ENCODE data around the gene ZBTB32. TPM values are rescaled to one million over a fixed set of nuclear protein-coding genes. Genes with fewer than 3 reads are reported as not detected.

ZBTB32 gene
- total RNA-seq, 1 donor from 2014 or later, result not detected

GRCh38 chr19:35663981-35664380 lies 40.4 kb upstream of the ZBTB32 start:
- Mint-ChIP-seq H3K9me3 (ENCODE audit: low read depth) (no peaks in the 10 kb centered on the region), H3K36me3 (ENCODE audit: low read depth) (peaks cover 14% of the 10 kb centered on the region), H3K4me3 (ENCODE audit: unreplicated experiment) (no peak overlapping the region), H3K27me3 (ENCODE audit: low read depth) (peaks cover 1% of the 10 kb centered on the region), H3K27ac (ENCODE audit: unreplicated experiment) (no peak overlapping the region), H3K4me1 (ENCODE audit: low read depth) (no peaks in the 10 kb centered on the region)
- TF ChIP-seq, protein P1, sequence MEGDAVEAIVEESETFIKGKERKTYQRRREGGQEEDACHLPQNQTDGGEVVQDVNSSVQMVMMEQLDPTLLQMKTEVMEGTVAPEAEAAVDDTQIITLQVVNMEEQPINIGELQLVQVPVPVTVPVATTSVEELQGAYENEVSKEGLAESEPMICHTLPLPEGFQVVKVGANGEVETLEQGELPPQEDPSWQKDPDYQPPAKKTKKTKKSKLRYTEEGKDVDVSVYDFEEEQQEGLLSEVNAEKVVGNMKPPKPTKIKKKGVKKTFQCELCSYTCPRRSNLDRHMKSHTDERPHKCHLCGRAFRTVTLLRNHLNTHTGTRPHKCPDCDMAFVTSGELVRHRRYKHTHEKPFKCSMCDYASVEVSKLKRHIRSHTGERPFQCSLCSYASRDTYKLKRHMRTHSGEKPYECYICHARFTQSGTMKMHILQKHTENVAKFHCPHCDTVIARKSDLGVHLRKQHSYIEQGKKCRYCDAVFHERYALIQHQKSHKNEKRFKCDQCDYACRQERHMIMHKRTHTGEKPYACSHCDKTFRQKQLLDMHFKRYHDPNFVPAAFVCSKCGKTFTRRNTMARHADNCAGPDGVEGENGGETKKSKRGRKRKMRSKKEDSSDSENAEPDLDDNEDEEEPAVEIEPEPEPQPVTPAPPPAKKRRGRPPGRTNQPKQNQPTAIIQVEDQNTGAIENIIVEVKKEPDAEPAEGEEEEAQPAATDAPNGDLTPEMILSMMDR (IDR thresholded peaks at IDR 0.05), result no peak
- no peak for DNase-seq (ENCODE audit: low spot score)

GRCh38 chr19:35665157-35665556 lies 39.2 kb upstream of the ZBTB32 start:
- H3K36me3 Mint-ChIP-seq (ENCODE audit: low read depth), result peaks cover 10% of the 10 kb centered on the region
- TF ChIP-seq, protein P1 (IDR thresholded peaks at IDR 0.05), result no peak
- DNase-seq (ENCODE audit: low spot score), result no peak
- peaks cover 10% of the 10 kb centered on the region for H3K27me3 Mint-ChIP-seq (ENCODE audit: low read depth)
- no peak overlapping the region for H3K27ac Mint-ChIP-seq (ENCODE audit: unreplicated experiment)
- no peaks in the 10 kb centered on the region for H3K4me1 Mint-ChIP-seq (ENCODE audit: low read depth)
- no peaks in the 10 kb centered on the region for H3K9me3 Mint-ChIP-seq (ENCODE audit: low read depth)
- H3K4me3 Mint-ChIP-seq (ENCODE audit: unreplicated experiment), result no peak overlapping the region

DNA sequence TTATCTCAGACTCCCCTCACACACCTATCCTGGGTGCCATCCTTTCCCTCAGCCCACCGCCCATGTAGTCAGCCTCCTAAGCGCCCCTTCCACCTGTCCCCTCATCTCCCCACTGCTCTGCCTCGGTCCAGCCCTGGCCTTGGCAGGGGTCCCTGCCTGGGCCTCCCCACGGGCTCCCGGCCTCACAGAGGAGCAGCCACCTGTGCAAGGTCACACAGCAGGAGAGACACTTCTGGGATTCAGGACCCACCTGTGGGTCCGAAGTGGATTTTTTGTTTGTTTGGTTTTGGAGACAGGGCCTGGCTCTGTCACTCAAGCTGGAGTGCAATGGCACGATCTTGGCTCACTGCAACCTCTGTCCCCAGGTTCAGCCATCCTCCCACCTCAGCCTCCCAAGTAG lies 38.8 kb upstream of the ZBTB32 start:
- H3K27me3 Mint-ChIP-seq (ENCODE audit: low read depth), result peaks cover 11% of the 10 kb centered on the region
- TF ChIP-seq, protein P1 (IDR thresholded peaks at IDR 0.05), result no peak
- H3K27ac Mint-ChIP-seq (ENCODE audit: unreplicated experiment), result no peak overlapping the region
- H3K4me1 Mint-ChIP-seq (ENCODE audit: low read depth), result no peaks in the 10 kb centered on the region
- H3K9me3 Mint-ChIP-seq (ENCODE audit: low read depth), result no peaks in the 10 kb centered on the region
- H3K4me3 Mint-ChIP-seq (ENCODE audit: unreplicated experiment), result no peak overlapping the region
- DNase-seq (ENCODE audit: low spot score), result no peak
- peaks cover 10% of the 10 kb centered on the region for H3K36me3 Mint-ChIP-seq (ENCODE audit: low read depth)

DNA sequence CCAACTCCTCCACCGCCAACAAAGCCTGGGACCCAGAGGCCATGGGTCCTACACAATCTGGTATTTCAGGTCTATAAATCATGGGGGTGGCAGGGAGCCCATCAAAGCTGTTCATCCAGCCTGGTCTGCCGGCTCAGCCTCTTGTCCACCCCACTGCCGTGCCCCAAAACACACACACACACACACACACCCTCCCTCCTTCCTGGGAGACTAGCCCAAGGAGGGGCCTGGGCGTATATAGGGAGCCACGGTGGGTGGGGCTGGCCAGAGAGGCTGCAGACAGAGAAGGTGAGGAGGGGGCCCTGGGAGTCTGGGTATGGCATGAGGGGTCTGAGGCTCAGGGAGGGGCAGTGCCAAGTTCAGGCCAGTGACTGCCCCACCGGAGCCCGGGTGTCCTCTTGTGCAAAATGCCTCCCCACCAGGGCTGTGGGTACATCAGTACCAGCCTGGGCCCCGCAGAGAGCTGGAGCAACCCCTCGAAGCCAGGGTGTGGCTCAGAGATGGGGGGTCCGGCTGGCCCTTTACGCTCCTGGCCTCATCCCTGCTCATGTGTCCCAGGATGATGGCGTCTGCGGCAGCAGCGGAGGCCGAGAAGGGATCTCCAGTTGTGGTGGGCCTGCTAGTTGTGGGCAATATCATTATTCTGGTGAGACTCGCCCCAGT lies 38.0 kb upstream of the ZBTB32 start, which contains the start of gene UPK1A:
Gene UPK1A, plus strand, starts transcription at position 267 of the 663 bp plus-strand sequence. Its CDS starts 296 bp downstream, at position 563.
- no peak for DNase-seq (ENCODE audit: low spot score)
- TF ChIP-seq, protein P1 (IDR thresholded peaks at IDR 0.05), result no peak
- Mint-ChIP-seq H3K4me1 (ENCODE audit: low read depth) (no peaks in the 10 kb centered on the region), H3K9me3 (ENCODE audit: low read depth) (no peaks in the 10 kb centered on the region), H3K36me3 (ENCODE audit: low read depth) (peaks cover 6% of the 10 kb centered on the region), H3K27ac (ENCODE audit: unreplicated experiment) (no peak within 1 kb of the TSS), H3K4me3 (ENCODE audit: unreplicated experiment) (no peak within 1 kb of the TSS), H3K27me3 (ENCODE audit: low read depth) (peaks cover 14% of the 10 kb centered on the region)

DNA sequence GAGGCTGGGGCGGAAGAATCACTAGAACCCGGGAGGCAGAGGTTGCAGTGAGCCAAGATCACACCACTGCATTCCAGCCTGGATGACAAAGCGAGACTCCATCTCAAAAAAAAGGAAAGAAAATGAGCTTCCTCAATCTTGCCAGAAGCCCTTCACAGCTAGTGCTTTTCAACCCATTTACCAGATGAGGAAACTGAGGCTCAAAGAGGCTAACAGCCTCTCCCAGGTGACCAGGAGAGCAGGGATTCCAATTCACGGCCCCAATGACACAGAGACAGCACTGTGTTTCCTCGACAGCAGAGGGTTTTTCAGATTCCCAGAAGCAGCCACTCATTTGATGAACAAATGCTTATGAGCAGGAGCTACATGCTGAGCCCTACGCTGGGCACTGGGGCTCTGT lies 34.8 kb upstream of the ZBTB32 start:
- Mint-ChIP-seq H3K27me3 (ENCODE audit: low read depth) (peaks cover 21% of the 10 kb centered on the region), H3K36me3 (ENCODE audit: low read depth) (no peaks in the 10 kb centered on the region), H3K27ac (ENCODE audit: unreplicated experiment) (no peak overlapping the region), H3K4me3 (ENCODE audit: unreplicated experiment) (no peak overlapping the region), H3K4me1 (ENCODE audit: low read depth) (peaks cover 8% of the 10 kb centered on the region), H3K9me3 (ENCODE audit: low read depth) (no peaks in the 10 kb centered on the region)
- TF ChIP-seq, protein P1 (IDR thresholded peaks at IDR 0.05), result no peak
- no peak for DNase-seq (ENCODE audit: low spot score)

Measured in chondrocyte (in vitro differentiated cells).